Neuron (in vitro differentiated cells): ENCODE results near the gene MAGI1.

ENCODE experiments used
- H2AFZ ChIP-seq: one replicate; pipeline ENCODE4 v1.6.1; 2013; ENCODE audit warnings: low read depth, mild to moderate bottlenecking, inconsistent platforms, low read length, moderate library complexity
- H3K27me3 ChIP-seq: one replicate; pipeline ENCODE4 v1.6.1; 2013; ENCODE audit warnings: low read length; ENCODE audit not compliant: insufficient read depth
- H3K36me3 ChIP-seq: one replicate; pipeline ENCODE4 v1.6.1; 2013; ENCODE audit warnings: low read length; ENCODE audit not compliant: insufficient read depth
- H3K4me1 ChIP-seq: one replicate; pipeline ENCODE4 v1.6.1; 2013; ENCODE audit warnings: low read length; ENCODE audit not compliant: insufficient read depth
- H3K4me3 ChIP-seq: 2 replicates; pipeline ENCODE4 v1.5.1; 2013; ENCODE audit warnings: mild to moderate bottlenecking, low read length, moderate library complexity
- H3K9me3 ChIP-seq: one replicate; pipeline ENCODE4 v1.6.1; 2013; ENCODE audit warnings: low read length

MAGI1 gene

GRCh38 chr3:65854606-65855304 lies 184.0 kb downstream of the MAGI1 start:
- Histone ChIP-seq H3K9me3 (peaks cover 2% of the 10 kb centered on the region), H3K36me3 (no peaks in the 10 kb centered on the region), H3K27me3 (no peaks in the 10 kb centered on the region), H3K4me1 (no peaks in the 10 kb centered on the region), H2AFZ (no peak overlapping the region), H3K4me3 (no peak overlapping the region)

DNA sequence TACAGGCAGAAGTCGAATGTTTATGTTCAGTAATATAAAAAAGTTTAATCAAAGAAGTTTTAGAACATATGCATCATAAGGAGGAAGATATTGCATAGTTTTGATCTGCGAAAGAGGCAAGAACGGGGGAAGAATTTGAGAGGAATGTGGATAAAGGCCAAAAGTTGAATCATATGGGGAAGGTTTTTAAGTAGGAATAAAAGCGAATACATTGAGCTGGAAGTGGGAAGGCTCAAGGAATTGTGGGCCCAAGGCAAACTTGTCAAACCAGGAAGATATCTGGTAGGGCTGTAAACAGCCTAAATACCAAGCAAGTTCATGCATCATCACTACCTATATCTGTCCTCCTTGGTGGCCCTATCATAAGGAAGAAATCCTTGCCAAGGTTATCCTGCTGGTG lies 186.9 kb downstream of the MAGI1 start:
- no peak overlapping the region for H2AFZ ChIP-seq
- no peaks in the 10 kb centered on the region for H3K9me3 ChIP-seq
- H3K4me1 ChIP-seq = no peaks in the 10 kb centered on the region
- no peaks in the 10 kb centered on the region for H3K36me3 ChIP-seq
- H3K27me3 ChIP-seq = no peaks in the 10 kb centered on the region
- H3K4me3 ChIP-seq = no peak overlapping the region

DNA sequence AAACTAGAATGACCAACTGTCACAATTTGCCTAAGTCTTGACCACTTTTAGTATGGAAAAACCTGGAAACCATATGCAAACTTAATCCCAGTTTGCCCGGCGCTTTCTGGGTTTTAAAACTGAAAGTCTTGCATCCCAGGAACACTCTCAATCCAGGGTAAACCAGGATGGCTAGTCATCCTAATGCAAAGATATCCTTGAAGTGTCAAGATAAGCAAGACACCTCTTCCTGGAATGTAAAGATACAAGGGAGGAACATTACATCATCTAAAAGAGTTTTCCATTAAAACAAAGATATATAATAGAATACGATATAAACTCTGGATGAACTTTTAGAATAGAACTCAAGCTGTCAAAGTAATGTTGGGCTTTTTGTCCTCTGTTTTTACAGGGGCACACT lies 188.5 kb downstream of the MAGI1 start:
- no peak overlapping the region for H3K4me3 ChIP-seq

GRCh38 chr3:65848024-65848423 lies 190.7 kb downstream of the MAGI1 start:
- Histone ChIP-seq H3K4me3 (no peak overlapping the region), H2AFZ (no peak overlapping the region), H3K36me3 (no peaks in the 10 kb centered on the region), H3K4me1 (no peaks in the 10 kb centered on the region), H3K27me3 (no peaks in the 10 kb centered on the region), H3K9me3 (peaks cover 2% of the 10 kb centered on the region)

More for the DNA sequence above, 188.5 kb downstream of the MAGI1 start:
- Histone ChIP-seq H3K27me3 (no peaks in the 10 kb centered on the region), H3K9me3 (no peaks in the 10 kb centered on the region), H3K36me3 (no peaks in the 10 kb centered on the region), H3K4me1 (no peaks in the 10 kb centered on the region), H2AFZ (no peak overlapping the region)

DNA sequence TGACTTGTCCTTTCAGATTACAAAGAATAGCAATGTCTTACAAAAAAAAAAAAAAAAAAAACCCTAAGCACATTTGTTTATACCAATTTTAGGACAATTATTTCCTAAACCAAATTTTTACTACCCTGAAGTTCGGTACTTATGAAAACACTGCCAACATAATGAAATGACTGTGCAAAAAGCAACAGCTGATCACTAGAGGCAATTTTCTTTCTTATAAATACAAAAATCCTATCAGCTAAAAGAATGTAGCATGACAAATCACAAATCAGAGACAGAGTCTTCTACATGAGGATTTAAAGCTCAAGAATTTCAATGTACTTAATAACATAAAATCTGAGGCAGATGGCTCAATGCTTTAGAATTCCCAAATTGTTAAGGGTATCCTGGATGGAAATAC lies 191.8 kb downstream of the MAGI1 start:
- no peaks in the 10 kb centered on the region for H3K27me3 ChIP-seq
- H3K9me3 ChIP-seq = peaks cover 5% of the 10 kb centered on the region
- no peak overlapping the region for H3K4me3 ChIP-seq
- H3K36me3 ChIP-seq = no peaks in the 10 kb centered on the region
- H3K4me1 ChIP-seq = no peaks in the 10 kb centered on the region
- H2AFZ ChIP-seq = no peak overlapping the region

- H3K4me1 ChIP-seq = no peaks in the 10 kb centered on the region
- no peak overlapping the region for H3K4me3 ChIP-seq
- H3K9me3 ChIP-seq = peaks cover 5% of the 10 kb centered on the region
- H2AFZ ChIP-seq = no peak overlapping the region
- no peaks in the 10 kb centered on the region for H3K27me3 ChIP-seq
- no peaks in the 10 kb centered on the region for H3K36me3 ChIP-seq
These were observed 194.3 kb downstream of the MAGI1 start for GRCh38 chr3:65844370-65844769.

- Histone ChIP-seq H3K9me3 (peaks cover 5% of the 10 kb centered on the region), H3K4me3 (no peak overlapping the region), H2AFZ (no peak overlapping the region), H3K36me3 (no peaks in the 10 kb centered on the region), H3K27me3 (no peaks in the 10 kb centered on the region), H3K4me1 (no peaks in the 10 kb centered on the region)
These were observed 195.0 kb downstream of the MAGI1 start for GRCh38 chr3:65843732-65844131.

- H3K4me3 ChIP-seq = no peak overlapping the region
- H3K27me3 ChIP-seq = no peaks in the 10 kb centered on the region
- H3K9me3 ChIP-seq = peaks cover 2% of the 10 kb centered on the region
- no peaks in the 10 kb centered on the region for H3K4me1 ChIP-seq
- no peaks in the 10 kb centered on the region for H3K36me3 ChIP-seq
- H2AFZ ChIP-seq = no peak overlapping the region
These were observed 201.1 kb downstream of the MAGI1 start for GRCh38 chr3:65837604-65838003.

- H3K4me1 ChIP-seq = peaks cover under 1% of the 10 kb centered on the region
- no peak overlapping the region for H3K4me3 ChIP-seq
- peaks cover 2% of the 10 kb centered on the region for H3K9me3 ChIP-seq
These were observed 202.7 kb downstream of the MAGI1 start for GRCh38 chr3:65836047-65836446.

GRCh38 chr3:65833761-65834505 lies 204.8 kb downstream of the MAGI1 start:
- Histone ChIP-seq H3K4me3 (no peak overlapping the region), H3K36me3 (no peaks in the 10 kb centered on the region), H3K27me3 (no peaks in the 10 kb centered on the region), H2AFZ (no peak overlapping the region), H3K9me3 (peaks cover 2% of the 10 kb centered on the region), H3K4me1 (peaks cover 2% of the 10 kb centered on the region)

More at GRCh38 chr3:65836047-65836446, 202.7 kb downstream of the MAGI1 start:
- Histone ChIP-seq H2AFZ (no peak overlapping the region), H3K27me3 (no peaks in the 10 kb centered on the region), H3K36me3 (no peaks in the 10 kb centered on the region)

DNA sequence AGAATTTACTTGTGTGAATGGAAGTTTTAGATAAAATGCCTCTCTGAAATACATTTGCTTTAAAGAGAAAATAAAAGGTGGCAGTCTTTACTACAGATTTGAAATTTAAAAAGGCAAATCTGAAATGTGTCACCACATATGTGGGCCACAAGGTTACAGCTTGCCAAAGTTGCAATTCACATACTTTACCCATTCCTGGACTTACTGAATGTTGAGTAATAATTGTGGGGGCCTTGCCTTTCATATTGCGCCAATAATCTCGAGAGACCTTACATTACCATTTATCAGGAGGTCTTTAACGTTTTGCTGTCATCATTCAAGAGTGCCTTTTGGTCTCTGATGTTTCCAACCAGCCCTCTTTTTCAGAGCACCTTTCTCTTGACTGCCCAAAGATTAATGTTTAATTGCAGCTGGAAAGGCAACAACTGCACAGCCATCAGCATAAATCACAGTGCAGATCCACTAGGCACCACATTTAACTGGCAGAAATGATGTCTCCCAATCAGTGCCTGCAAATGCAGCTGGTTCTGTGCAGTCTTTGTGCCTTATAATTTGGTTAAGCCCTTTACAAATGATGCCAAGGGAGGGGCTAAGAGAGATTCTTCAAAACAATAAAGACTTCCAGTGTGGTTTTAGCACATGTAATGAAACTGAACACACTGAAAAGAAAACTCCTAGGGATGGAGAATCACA lies 206.8 kb downstream of the MAGI1 start:
- peaks cover 2% of the 10 kb centered on the region for H3K4me1 ChIP-seq
- no peak overlapping the region for H2AFZ ChIP-seq
- no peaks in the 10 kb centered on the region for H3K27me3 ChIP-seq
- no peaks in the 10 kb centered on the region for H3K36me3 ChIP-seq
- H3K4me3 ChIP-seq = no peak overlapping the region
- peaks cover 2% of the 10 kb centered on the region for H3K9me3 ChIP-seq

DNA sequence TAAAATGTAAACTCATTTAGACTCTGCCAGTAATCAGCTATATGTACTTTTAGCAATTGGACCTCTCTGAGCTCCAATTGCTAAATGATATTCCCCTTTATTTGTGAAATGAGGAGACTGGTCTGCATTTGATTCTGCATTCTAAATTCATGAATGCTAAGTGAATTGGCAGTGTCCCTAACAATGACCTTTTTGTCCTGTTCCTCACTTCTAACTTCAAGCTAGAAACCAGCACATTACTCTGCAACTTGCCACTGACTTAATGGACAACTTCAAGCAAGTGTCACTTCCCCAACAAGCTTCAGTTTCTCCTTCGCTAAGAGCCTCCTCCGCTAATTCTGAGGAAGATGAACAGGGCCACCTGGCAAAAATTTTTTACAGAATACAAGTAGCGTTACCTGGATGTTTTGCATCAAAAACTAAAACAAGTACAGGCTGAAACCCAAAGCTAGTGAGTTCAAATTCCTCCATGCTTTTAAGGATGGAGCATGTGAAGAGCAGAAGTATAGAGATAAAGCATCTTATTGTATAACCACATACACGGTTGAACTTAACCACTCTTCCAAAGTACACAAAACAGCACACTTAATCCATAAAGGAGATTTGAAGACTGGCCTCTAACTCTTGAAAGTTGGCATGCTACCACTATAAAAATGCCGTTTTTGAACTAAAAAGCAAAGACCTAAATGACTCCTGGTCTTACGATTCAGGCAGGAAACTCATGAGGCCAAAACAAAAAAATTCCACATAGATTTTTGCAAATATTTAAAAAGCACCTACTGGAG lies 207.6 kb downstream of the MAGI1 start:
- Histone ChIP-seq H3K36me3 (no peaks in the 10 kb centered on the region), H3K4me1 (peaks cover 2% of the 10 kb centered on the region), H3K27me3 (no peaks in the 10 kb centered on the region), H3K9me3 (peaks cover 2% of the 10 kb centered on the region), H2AFZ (no peak overlapping the region), H3K4me3 (no peak overlapping the region)
